Measurements from ENCODE around the gene ACVRL1. TPM values are rescaled to one million over a fixed set of nuclear protein-coding genes. Genes with fewer than 3 reads are reported as not detected.

The ACVRL1 gene
- total RNA-seq, 1 experiment from 2014 or later: not detected

GRCh38 chr12:51942056-51942455, 34.8 kb downstream of the ACVRL1 start:
- Histone ChIP-seq H3K18ac (ENCODE audit: insufficient read length, low read depth, low read length) (no peak overlapping the region), H2AK5ac (ENCODE audit: insufficient read length, low read length) (no peak overlapping the region), H3K27me3 (ENCODE audit: insufficient read depth, low read length) (0 out of 2 replicates have a peak, but pooled peaks cover 3% of the 10 kb centered on the region), H4K8ac (replicated peaks; ENCODE audit: insufficient read length, low read depth, low read length) (no peak overlapping the region), H3K23ac (ENCODE audit: insufficient read length, low read depth, low read length) (no peak overlapping the region), H3K9ac (ENCODE audit: extremely low read depth, insufficient read length, low read length) (no peak overlapping the region), H2BK120ac (ENCODE audit: low read depth, low read length, poor library complexity, severe bottlenecking) (no peak overlapping the region), H3K4ac (ENCODE audit: low read depth, low read length) (no peak overlapping the region), H2BK12ac (ENCODE audit: insufficient read length, low read depth, low read length) (no peak overlapping the region), H3K23me2 (ENCODE audit: insufficient read length, low read depth, low read length, poor library complexity, severe bottlenecking) (no peaks in the 10 kb centered on the region), H3T11ph (ENCODE audit: low read length) (no peak overlapping the region), H3K27ac (ENCODE audit: insufficient read length, low read depth, low read length) (no peak overlapping the region), H2AFZ (ENCODE audit: low read length) (no peak overlapping the region), H3K79me1 (ENCODE audit: insufficient read depth, low read depth, low read length, poor library complexity, severe bottlenecking) (no peaks in the 10 kb centered on the region), H4K5ac (ENCODE audit: insufficient read length, low read depth, low read length) (no peak overlapping the region), H3K4me2 (ENCODE audit: insufficient read depth, insufficient read length, low read length) (no peak overlapping the region), H3K4me1 (ENCODE audit: insufficient read depth, low read length) (no peaks in the 10 kb centered on the region; the same call in 1 of the 2 replicates), H2BK5ac (ENCODE audit: insufficient read length, low read length) (no peak overlapping the region), H2BK15ac (ENCODE audit: low read depth, low read length) (no peak overlapping the region), H3K9me3 (ENCODE audit: control insufficient read depth, low read depth, low read length) (peaks cover 5% of the 10 kb centered on the region), H4K20me1 (ENCODE audit: control insufficient read depth, insufficient read depth, insufficient read length) (no peaks in the 10 kb centered on the region), H3K56ac (ENCODE audit: insufficient read length, low read depth, low read length) (no peak overlapping the region), H3K14ac (ENCODE audit: insufficient read depth, low read length) (no peak overlapping the region), H3K79me2 (ENCODE audit: insufficient read depth, low read length) (no peaks in the 10 kb centered on the region), H4K91ac (ENCODE audit: insufficient read length, low read depth, low read length) (no peak overlapping the region), H2BK20ac (ENCODE audit: low read depth, low read length, poor library complexity, severe bottlenecking) (no peak overlapping the region)
- Mint-ChIP-seq H3K4me3 (no peak overlapping the region), H3K36me3 (ENCODE audit: insufficient read depth in 1 of 3, low read depth in 3 of 3) (peaks cover 0 to 5% (median 5%) of the 10 kb centered on the region in 3 experiments; a peak in 4 of 7 replicates), H3K27me3 (ENCODE audit: low read depth) (peaks cover 44% of the 10 kb centered on the region), H3K27ac (no peak overlapping the region), H3K9me3 (peaks cover 12 to 15% of the 10 kb centered on the region in 2 experiments), H3K4me1 (peaks cover 6 to 11% of the 10 kb centered on the region in 2 experiments; a peak in 3 of 4 replicates)
- no peak for DNase-seq
- no CpG with 5 or more reads among the region's 7 CpGs for WGBS (ENCODE audit: extremely low coverage, insufficient read length, low lambda C conversion rate)
- no peak for TF ChIP-seq CTCF (conservative IDR thresholded peaks at IDR 0.05)
